ENCODE data around the gene SELENBP1.

Gene SELENBP1

DNA sequence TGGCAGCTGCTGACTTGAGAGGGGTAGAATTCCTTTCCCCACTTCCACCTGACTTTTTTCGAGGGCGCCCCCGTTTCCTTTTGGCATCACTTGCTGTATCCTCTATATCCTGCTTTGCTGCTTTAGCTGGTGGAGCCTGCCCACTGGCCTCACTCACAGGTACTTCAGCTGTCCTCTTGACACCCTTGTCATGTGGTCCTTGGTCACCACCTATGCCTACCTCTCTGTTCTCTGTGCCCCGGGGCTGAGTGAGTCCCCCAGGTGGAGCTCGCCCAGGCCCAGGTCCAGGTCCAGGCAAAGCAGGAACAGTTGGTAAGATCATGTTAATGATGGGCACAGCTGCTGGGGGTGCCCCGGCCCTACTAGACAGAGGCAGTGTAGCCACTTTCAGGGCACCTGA is 29.9 kb downstream of the SELENBP1 start:
- DNase-seq: no peak

DNA sequence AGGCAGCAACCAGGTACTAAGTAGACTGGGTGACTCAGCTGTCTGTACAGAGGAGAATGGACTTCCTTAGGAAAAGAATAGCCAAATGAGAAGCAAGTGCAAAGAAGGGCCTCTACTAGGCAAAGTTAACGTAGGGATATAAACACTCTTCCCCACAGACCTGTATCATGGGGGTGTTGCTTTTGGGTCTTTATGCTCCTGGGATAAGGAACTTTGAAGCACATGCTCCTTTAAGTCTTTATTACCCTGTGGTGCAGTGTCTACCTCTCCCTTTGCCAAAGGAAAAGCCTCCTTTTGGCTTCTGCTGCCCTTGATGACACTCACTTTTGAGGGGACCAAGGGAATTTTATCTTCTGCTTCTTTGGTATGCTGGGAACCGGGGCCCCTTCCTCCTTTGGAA is 30.5 kb downstream of the SELENBP1 start:
- DNase-seq: no peak

DNA sequence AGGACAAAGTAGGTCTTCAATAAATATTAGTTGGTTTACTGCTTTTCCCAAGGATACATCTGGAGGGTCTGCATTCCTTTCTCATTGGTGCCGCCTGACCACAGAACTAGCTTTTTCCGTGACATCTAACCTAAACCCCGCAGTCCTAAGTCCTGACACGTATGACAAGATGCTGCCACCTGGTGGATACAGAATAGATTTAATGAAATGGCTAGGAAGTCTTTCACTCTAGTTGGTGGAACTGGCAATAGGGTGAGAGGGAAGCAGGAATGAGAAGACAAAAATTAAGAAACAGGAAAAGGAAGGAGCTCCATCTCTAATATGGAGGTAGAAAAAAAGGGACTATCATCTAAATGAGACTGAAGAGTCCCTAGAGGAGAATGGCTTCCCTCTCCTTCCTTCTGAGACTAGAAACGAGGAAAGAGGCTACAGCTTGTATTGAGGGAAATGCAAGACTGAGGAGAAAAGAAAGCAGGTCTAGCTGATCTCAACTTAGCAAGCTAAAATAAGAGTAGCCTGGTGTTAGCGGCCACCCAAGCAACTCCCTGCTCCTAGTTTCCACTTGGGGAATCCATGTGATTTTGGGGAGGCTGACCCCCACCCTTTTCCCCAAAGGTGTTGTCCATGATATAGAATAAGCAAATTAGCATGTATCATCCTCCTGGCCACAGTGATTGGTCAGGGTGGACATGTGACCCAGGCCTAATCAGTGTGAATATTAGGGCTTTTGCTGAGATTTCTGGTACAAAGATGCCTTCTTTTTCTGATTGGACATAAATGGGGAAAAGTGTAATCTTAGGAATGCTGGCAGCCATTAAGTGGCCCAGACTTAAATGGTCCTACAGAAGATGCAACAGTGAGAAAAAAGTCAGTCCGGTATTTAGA is 31.4 kb downstream of the SELENBP1 start:
- peak; percentile 89 for DNase-seq

DNA sequence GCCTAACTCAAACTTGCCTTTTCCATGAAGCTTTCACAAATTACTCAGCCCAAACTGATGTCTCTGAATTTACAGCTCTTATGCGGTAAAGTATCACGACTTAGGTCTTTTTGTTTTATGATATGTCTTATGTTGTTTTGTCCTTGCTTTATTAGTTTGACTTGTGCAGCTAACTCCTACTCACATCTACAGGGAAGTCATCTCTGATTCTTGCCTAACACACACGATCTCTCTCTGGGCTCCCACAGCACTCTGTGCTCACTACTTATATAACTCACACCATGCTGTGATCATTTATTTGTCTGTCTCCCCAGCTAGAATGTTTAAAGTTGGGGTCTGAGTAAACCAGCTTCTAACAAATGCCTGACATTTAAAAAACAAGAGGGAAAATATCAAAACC is 35.9 kb downstream of the SELENBP1 start:
- DNase-seq: no peak

DNA sequence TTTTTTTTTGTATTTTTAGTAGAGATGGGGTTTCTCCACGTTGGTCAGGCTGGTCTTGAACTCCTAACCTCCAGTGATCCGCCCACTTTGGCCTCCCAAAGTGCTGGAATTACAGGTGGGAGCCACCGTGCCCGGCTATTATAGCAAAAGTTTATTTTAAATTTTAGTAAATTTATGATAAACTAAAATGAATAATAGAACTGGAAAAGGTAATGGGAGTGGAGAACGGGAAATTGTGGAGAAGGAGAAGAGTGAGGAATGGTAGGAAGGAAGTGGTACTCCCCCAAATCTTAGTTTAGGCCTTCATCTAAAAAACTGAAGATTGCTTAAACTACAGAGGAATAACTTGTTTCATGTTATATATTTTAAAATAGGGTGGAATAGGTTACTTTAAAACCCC is 37.7 kb downstream of the SELENBP1 start:
- DNase-seq: no peak

DNA sequence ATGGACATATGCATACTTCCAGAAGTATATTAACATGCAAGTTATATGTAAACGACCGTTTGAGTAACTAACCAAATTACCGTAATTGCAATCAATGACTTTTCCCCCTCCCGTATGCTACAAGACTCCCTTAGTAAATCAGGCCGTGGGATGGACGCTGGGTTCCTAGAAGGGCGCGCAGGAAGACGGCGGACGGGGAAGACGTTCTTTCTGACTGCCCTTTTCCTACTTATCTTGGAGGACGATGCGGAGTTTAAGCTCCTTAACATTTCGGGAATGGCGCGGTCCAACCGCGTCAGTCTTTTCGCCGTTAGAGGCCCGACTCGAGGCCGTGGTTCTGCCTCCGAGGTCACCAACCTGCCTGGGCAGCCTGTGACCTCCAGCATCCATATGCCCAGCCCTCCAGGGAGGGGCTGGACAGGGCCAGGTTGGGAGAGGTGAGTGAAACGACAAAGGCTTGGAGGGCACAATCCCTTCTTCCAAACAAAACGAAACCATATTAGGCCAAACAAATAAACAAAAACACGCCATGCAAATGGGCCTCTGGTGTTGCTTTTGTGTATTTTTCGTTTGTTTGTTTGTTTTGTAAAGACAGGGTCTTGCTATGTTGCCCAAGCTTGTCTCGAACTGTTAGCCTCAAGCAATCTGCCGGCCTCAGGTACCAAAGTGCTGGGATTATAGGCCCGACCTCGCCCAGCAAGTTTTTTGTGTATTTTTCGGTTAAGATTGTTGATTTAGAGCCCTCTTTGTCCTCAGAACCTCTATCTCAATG is 44.4 kb downstream of the SELENBP1 start:
- no peak for DNase-seq

DNA sequence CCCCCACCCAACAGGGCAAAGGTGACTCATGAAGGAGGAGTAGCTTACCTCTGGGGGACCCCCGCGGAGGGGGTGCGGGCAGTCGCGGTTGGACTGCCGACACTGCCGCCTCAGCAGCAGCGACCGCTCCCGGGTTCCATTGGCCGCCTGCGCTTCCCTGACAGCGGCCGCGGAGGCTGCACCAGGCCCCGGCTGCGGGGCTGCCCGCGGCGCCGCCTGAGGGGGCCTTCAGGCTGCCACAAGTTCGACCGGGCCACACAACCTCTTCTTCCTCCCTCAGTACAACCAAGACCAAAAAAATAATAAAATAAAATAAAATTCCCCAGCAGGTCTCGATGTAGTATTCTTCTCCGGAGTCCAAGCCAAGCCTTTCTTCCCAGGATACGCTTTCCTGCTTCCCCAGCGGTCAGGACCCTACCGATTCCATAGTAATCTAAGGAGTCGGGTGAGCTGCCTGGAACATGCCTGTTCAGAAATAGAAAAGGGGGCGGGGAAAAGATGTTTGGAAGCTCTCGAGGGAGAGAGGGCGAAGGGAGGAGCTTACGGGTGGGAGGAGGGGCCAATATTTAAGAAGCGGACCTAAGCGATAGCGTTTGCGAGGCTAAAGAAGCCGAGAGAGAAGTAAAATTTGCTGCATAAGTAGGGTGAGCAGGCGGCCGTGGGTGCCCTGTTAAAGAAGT is 45.1 kb downstream of the SELENBP1 start, which contains the start of gene PI4KB:
TSS of gene PI4KB (minus strand) at position 194 of the 680 bp plus-strand sequence. CDS start 10,935 bp downstream, outside the sequence.
- DNase-seq: peak; percentile 99

DNA sequence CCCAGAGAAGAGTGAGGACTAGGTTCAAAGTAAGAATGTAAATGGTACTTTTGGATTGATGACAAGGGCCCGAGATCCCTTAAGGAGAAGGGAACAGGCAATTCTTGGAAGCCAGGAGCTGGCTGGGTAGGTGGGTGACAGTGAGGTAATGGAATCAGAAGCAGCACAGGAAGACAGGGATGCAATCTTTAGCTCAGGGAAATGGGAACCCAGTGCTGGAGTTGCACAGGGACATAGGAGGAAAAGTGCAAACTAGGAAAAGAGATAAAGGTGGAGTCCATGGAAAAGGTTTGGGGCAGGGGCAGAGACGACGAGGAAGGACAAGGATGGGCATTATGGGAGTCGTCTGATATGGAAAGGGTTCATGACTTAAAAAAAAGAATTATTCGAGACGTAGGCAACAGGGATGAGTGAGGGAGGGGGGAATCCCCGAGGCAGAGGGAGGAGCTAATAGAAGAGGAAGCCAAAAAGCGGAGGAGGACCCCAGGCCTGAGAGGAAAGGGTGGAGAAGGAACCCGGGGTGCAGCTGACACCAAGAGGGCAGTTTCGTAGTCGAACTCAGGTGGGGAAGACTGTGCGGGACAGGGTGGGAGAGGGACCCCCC is 45.8 kb downstream of the SELENBP1 start:
- DNase-seq: no peak

DNA sequence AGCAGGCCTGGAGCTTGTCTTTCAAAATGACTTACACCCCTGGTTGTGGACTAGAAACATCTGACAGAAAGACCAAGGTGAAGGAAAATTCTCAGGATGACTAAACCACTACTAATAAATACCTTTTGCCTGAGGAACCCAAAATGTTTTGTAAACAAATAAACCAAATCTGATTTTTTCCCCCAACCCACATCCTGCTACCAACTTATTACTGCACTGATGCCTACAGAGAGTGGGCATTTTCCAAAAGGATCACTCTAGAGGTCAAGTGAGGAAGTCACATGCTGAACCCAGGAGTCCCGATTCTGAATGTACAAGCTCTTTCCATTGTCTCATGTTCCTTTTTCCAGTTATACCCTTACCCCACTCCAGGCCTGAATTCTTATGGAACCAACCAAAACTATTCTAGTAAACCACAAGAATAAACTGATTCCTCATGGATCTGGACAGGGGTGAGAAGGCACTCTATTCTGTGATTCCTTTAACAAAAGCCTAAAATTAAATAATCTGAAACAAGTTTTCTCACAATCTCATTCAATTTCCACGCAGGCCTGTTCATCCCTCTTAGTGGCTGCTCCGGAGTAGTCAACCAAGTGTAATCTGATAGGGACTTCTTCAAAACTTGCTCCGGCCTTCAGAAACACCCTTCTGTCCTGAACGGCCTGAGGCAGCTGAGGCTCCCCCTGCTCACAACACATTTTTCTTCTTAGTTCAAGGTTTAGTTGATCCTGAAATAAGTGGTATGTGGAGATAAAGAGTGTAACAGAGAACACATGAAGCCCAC is 46.7 kb downstream of the SELENBP1 start:
- no peak for DNase-seq

DNA sequence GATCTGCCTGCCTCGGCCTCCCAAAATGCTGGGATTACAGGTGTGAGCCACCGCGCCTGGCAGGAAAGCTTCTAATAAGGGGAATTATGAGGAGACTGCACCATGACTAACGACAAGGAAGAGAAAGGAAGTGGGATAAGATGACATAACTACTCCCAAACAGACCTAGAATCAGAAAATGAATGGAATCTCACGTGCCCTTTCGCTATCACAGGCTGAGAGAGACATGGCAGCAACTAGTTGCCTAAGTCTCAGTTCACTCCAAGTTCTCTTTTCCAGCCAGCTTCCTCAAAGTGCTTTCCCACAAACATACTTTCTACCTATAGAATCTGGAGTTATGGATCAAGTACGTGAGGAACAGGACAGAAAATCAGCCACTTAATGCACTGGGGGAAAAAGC is 47.3 kb downstream of the SELENBP1 start:
- no peak for DNase-seq

DNA sequence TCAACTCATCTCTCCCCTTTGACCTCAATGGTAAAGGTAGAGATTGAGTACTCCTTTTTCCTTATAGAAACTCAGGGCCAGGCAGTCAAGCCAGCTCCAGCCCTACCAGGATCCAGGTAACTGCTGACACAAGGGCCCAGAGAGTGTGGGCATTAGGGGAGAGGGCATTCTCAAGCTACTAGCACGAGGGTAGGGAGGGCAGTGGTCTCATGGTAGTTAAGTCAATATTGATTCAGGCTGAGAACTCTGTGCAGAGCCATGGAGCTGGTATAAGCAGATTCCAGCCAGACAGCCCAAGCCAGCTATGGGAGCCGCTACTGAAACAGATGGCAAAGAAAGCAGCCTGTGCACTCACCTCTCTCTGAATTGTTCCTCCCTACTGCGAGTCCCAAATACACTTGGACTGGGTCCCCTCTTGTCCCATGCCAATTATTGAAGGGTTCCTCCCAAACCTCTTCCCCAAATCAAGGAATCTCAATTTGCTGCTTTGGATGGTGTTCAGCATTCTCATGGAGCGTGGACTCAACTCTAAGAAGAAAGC is 48.0 kb downstream of the SELENBP1 start:
- no peak for DNase-seq

DNA sequence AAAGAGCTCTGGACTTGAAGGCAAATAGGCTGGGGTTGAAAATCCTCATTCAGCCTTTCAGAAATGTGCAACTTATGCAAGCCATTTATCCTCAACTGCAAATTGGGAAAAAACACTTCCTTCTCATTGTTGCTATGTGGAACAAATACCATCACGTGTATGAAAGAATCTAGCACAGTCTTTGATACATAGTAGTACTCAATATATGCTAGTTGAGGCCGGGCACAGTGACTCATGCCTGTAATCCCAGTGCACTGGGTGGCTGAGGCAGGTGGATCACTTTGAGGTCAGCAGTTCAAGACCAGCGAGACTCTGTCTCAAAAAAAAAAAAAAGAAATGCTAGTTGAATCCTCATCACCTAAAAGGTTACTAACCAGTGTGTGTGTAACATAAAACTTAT is 53.5 kb downstream of the SELENBP1 start:
- no peak for DNase-seq

DNA sequence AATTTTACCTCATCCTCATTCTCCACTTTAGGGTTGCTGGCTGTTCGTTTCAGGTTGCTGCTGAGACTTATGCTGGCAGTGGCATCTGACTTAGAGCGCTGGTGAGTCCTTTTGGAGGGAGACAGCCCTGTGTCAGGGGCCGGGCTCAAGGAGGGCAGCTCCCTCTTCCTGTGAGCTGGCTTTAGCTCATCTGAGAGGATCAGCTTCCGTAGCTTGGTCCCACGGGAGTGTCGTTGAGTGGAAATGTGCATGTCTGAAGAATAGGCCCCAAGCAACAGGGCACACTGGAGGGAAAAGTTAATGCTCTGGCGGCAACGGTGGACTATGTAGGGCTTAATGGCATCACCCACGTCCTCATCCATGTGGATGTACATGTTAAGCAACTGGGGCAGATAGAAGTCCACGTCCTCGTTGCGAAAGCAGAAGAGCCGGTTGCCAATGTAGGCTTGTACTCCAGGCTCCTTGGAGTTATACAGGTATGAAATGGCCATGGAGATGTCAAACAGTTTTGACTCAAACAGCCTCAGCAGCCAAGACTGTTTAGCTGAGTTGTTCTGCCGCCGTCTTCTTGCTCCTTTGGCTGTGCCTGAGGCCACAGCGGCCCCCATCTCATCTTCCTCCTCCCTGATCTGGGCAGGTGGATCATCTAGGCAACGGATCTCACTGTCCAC is 56.8 kb downstream of the SELENBP1 start:
- no peak for DNase-seq
